Thyroid gland (tissue), 4 donors: ENCODE results near the gene SLMAP. TPM values are rescaled to one million over a fixed set of nuclear protein-coding genes. Genes with fewer than 3 reads are reported as not detected.

Experiments
- DNase-seq, 2 donors: peaks; one replicate each; pipeline ENCODE4 v3.0.0-alpha.2; 2019
- H3K27ac ChIP-seq, 3 donors: fragments of 200-600 bp; sonication (generic); 1 replicate in 2 of 3; 2 replicates in 1 of 3; pipeline ENCODE4 v1.5.1; 2016 to 2019; ENCODE audit warnings: mild to moderate bottlenecking in 1 of 3, moderate library complexity in 1 of 3
- H3K27me3 ChIP-seq: fragments of 200-600 bp; sonication (generic); one replicate; pipeline ENCODE4 v1.5.1; 2019
- H3K36me3 ChIP-seq, 2 donors: fragments of 200-600 bp; sonication (generic); one replicate each; pipeline ENCODE4 v1.5.1; 2016 to 2019
- H3K4me1 ChIP-seq, 2 donors: fragments of 200-600 bp; sonication (generic); one replicate each; pipeline ENCODE4 v1.5.1; 2017 to 2019
- H3K4me3 ChIP-seq, 3 donors: fragments of 200-600 bp; sonication (generic); replicated peaks in 1 of 3; 1 replicate in 2 of 3; 2 replicates in 1 of 3; pipeline ENCODE4 v1.5.1; 2016; ENCODE audit warnings: mild to moderate bottlenecking in 1 of 3
- H3K9me3 ChIP-seq: fragments of 200-600 bp; sonication (generic); one replicate; pipeline ENCODE4 v1.5.1; 2017
- CTCF ChIP-seq, 6 experiments: fragments of 200-600 bp in 3 of 6; fragments of 450-650 bp in 3 of 6; sonication (generic) in 3 of 6; IDR thresholded peaks; one replicate each; pipeline ENCODE4 v1.5.1; 2016 to 2019; ENCODE audit warnings: antibody characterized with exemption in 6 of 6, mild to moderate bottlenecking in 2 of 6, inconsistent platforms in 1 of 6, moderate library complexity in 1 of 6
- POLR2A ChIP-seq, 2 donors: fragments of 450-650 bp; IDR thresholded peaks; one replicate each; pipeline ENCODE4 v1.6.1; 2017; ENCODE audit warnings: antibody characterized with exemption in 2 of 2, mild to moderate bottlenecking in 2 of 2, moderate library complexity in 1 of 2
- WGBS, 2 donors: methylation state at CpG; one replicate each; pipeline ENCODE4 v1.1.5; 2017; 5-methylcytosine and 5-hydroxymethylcytosine counted together
- intact Hi-C: fragments of 100-400 bp; cut with DNase I; formaldehyde crosslinking; loops from one replicate; pipeline ENCODE4 v1.15.1; 2023
- total RNA-seq, 4 donors: library from RNA; depleted of rRNA; stranded (reverse); fragments of >200 nt; gene quantifications; one replicate each; pipeline ENCODE4 v1.2.3, GENCODE V29; 2016

The SLMAP gene
- total RNA-seq, 4 donors from 2014 or later: 79.7 to 89.4 (median 83.4) TPM

DNA sequence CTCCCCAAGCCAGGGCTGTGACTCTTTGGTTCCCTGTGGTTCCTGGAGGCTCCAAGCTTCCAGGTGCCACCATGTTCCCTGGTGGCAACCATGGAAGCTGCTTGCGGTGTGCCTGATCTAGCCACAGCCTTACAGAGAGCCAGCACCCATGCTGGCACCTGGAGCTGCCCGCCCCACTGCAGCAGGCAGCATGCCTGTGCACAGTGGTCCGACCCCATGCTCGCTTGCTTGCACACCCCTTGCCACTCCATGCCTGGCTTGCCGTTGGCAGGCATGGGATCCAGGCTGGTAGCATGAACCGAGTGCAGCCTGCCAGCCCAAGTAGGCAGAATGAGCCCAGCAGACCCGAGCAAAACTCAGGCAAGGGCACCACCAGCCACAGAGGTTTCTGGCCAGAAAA is 53.9 kb downstream of the SLMAP start:
- H3K4me3 ChIP-seq: no peak overlapping the region
- TF ChIP-seq POLR2A (IDR thresholded peaks at IDR 0.05): no peak
- no peak for TF ChIP-seq CTCF (IDR thresholded peaks at IDR 0.05)
- no peaks in the 10 kb centered on the region for H3K4me1 ChIP-seq
- no peaks in the 10 kb centered on the region for H3K9me3 ChIP-seq
- DNase-seq: no peak
- no peak overlapping the region for H3K27ac ChIP-seq
- 92 to 95% methylated on average over 4 to 7 of the region's 7 CpGs for WGBS, 2 donors
- no peaks in the 10 kb centered on the region for H3K36me3 ChIP-seq
- no peaks in the 10 kb centered on the region for H3K27me3 ChIP-seq
- intact Hi-C loops: loop anchor here (10.0 kb wide), 1 partner anchor 45 kb away; no protein-coding TSS in a partner anchor

- Histone ChIP-seq H3K27ac (no peak overlapping the region), H3K27me3 (no peaks in the 10 kb centered on the region), H3K4me3 (no peak overlapping the region), H3K36me3 (no peaks in the 10 kb centered on the region), H3K9me3 (no peaks in the 10 kb centered on the region), H3K4me1 (no peaks in the 10 kb centered on the region)
- TF ChIP-seq CTCF (IDR thresholded peaks at IDR 0.05) (no peak), POLR2A (IDR thresholded peaks at IDR 0.05) (no peak)
- intact Hi-C loops: loop anchor here (10.0 kb wide), 1 partner anchor 46 kb away; no protein-coding TSS in a partner anchor
- 89 to 93% methylated on average over 9 of the region's 9 CpGs for WGBS, 2 donors
- DNase-seq: no peak
Measured at GRCh38 chr3:57810471-57811137, 54.5 kb downstream of the SLMAP start.

DNA sequence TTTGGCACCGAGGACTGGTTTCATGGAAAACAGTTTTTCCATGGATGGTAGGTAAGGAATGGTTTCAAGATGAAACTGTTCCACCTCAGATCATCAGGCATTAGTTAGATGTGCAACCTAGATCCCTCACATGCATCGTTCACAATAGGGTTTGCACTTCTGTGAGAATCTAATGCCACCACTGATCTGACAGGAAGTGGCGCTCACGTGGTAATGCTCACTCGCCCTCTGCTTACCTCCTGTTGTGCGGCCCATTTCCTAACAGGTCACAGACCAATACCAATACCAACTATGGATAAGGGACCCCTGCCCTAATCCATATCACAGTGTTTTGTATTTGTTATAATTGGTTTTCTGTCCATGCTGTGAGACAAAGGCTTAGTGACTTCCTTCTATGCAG is 58.9 kb downstream of the SLMAP start:
- Histone ChIP-seq H3K4me3 (no peak overlapping the region), H3K36me3 (no peaks in the 10 kb centered on the region), H3K9me3 (no peaks in the 10 kb centered on the region), H3K27me3 (no peaks in the 10 kb centered on the region), H3K4me1 (peaks cover 9 to 19% of the 10 kb centered on the region in 2 donors), H3K27ac (no peak overlapping the region)
- WGBS, 2 donors: 74 to 93% methylated on average over 6 of the region's 6 CpGs
- intact Hi-C loops: loop anchor here (10.0 kb wide), 1 partner anchor 50 kb away; no protein-coding TSS in a partner anchor
- no peak for TF ChIP-seq CTCF (IDR thresholded peaks at IDR 0.05)
- no peak for TF ChIP-seq POLR2A (IDR thresholded peaks at IDR 0.05)
- no peak for DNase-seq

DNA sequence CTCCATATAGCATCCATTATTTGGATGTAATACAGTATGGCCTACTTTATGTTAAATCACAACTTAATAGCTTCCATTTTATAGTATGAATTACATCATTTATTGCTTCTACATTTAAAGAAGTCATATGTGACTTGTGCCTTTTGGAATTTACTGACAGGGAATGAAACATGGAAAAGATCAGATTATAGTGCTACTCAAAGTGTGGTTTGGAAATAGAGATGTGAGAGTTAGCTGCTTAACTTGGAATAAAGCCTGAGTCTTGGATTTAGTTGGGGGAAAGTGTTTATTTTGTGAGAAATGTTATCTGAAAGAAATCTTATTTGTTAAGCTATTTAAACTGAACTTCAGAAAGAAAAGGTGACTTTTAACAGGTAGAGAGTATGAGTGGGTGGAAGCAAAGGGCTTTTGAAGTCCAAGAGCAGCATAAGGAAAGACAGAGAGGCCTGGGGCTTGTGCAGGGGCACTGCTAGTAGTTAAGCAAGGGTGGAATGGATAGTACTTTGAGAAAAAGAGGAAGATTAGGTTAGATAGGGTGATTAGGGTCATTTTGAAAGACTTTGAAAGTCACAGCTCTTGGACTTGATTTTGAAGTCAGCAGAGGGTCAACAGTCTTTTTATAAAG is 60.5 kb downstream of the SLMAP start:
- intact Hi-C loops: loop anchor here (10.0 kb wide), 1 partner anchor 52 kb away; no protein-coding TSS in a partner anchor
- no peak for DNase-seq
- TF ChIP-seq CTCF (IDR thresholded peaks at IDR 0.05): no peak
- H3K9me3 ChIP-seq: no peaks in the 10 kb centered on the region
- no peaks in the 10 kb centered on the region for H3K27me3 ChIP-seq
- peaks cover 13 to 19% of the 10 kb centered on the region in 2 donors for H3K4me1 ChIP-seq
- no peaks in the 10 kb centered on the region for H3K36me3 ChIP-seq
- H3K4me3 ChIP-seq: no peak overlapping the region
- no peak overlapping the region for H3K27ac ChIP-seq

GRCh38 chr3:57818772-57819171 is 62.7 kb downstream of the SLMAP start:
- no peak for DNase-seq
- Histone ChIP-seq H3K27ac (no peak overlapping the region), H3K27me3 (no peaks in the 10 kb centered on the region), H3K4me3 (no peak overlapping the region), H3K36me3 (no peaks in the 10 kb centered on the region), H3K9me3 (no peaks in the 10 kb centered on the region), H3K4me1 (peaks cover 19 to 20% of the 10 kb centered on the region in 2 donors)
- TF ChIP-seq POLR2A (IDR thresholded peaks at IDR 0.05) (no peak), CTCF (IDR thresholded peaks at IDR 0.05) (no peak)
- intact Hi-C loops: loop anchor here (10.0 kb wide), 1 partner anchor 54 kb away; no protein-coding TSS in a partner anchor
